ENCODE measurements around the gene DRAP1. TPM values are rescaled to one million over a fixed set of nuclear protein-coding genes. Genes with fewer than 3 reads are reported as not detected.

The DRAP1 gene
- total and polyA plus RNA-seq, 2 experiments from 2014 or later, result 257 to 288 TPM

DNA sequence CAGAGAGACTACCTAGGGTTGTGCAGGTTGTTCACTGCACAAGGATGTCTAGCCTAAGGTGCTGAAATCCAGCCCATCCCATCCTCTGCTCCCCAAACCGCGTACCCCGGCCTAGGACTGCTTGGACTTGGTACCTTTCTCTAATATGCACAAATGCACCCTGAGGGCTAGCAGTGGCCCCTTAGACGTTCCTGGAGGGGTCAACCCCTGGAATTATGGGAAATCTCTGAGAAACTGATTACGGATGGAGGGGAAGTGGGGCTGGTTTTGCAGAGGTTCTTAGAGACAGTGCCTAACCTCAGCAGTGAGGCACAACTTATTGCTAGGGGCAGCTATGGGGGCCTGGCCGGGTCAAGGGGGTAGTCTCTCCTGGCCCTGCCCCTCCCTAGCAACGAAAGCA lies 2.8 kb upstream of the DRAP1 start:
- TF ChIP-seq, protein P1, sequence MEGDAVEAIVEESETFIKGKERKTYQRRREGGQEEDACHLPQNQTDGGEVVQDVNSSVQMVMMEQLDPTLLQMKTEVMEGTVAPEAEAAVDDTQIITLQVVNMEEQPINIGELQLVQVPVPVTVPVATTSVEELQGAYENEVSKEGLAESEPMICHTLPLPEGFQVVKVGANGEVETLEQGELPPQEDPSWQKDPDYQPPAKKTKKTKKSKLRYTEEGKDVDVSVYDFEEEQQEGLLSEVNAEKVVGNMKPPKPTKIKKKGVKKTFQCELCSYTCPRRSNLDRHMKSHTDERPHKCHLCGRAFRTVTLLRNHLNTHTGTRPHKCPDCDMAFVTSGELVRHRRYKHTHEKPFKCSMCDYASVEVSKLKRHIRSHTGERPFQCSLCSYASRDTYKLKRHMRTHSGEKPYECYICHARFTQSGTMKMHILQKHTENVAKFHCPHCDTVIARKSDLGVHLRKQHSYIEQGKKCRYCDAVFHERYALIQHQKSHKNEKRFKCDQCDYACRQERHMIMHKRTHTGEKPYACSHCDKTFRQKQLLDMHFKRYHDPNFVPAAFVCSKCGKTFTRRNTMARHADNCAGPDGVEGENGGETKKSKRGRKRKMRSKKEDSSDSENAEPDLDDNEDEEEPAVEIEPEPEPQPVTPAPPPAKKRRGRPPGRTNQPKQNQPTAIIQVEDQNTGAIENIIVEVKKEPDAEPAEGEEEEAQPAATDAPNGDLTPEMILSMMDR (IDR thresholded peaks at IDR 0.05; ENCODE audit: low read depth, low read length), result no peak
- no peak for DNase-seq (ENCODE audit: low read depth in 1 of 2, low spot score in 1 of 2)
- peaks cover 3% of the 10 kb centered on the region for H3K36me3 ChIP-seq
- H3K4me3 ChIP-seq, result no peak overlapping the region
- no peaks in the 10 kb centered on the region for H3K9me3 ChIP-seq (ENCODE audit: low read depth)
- H3K27ac ChIP-seq, result no peak overlapping the region
- H3K4me1 ChIP-seq (ENCODE audit: low read depth), result peaks cover 4% of the 10 kb centered on the region
- no peaks in the 10 kb centered on the region for H3K27me3 ChIP-seq

DNA sequence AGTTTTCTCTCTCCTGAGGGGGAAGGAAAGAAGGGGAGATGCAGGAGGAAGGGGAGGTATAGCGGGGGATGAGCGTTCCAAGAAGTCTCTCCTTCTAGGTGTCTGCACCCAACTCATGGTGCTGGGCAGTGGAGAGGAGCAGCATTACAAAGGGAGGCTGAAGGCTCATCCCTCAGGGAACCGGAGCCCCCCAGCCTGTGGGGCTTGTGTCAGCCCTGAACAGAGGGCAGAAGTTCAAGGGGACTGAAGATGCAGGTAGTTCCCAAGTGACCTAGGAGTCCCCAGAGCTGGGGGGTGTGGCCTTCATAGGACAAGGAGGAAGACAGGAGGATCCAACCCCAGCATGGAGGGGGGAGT lies 2.2 kb upstream of the DRAP1 start:
- peaks cover 3% of the 10 kb centered on the region for H3K36me3 ChIP-seq
- H3K27ac ChIP-seq, result no peak overlapping the region
- H3K27me3 ChIP-seq, result no peaks in the 10 kb centered on the region
- DNase-seq (ENCODE audit: low read depth in 1 of 2, low spot score in 1 of 2), result no peak
- H3K9me3 ChIP-seq (ENCODE audit: low read depth), result no peaks in the 10 kb centered on the region
- H3K4me1 ChIP-seq (ENCODE audit: low read depth), result peaks cover 4% of the 10 kb centered on the region
- TF ChIP-seq, protein P1 (IDR thresholded peaks at IDR 0.05; ENCODE audit: low read depth, low read length), result no peak
- H3K4me3 ChIP-seq, result no peak overlapping the region

DNA sequence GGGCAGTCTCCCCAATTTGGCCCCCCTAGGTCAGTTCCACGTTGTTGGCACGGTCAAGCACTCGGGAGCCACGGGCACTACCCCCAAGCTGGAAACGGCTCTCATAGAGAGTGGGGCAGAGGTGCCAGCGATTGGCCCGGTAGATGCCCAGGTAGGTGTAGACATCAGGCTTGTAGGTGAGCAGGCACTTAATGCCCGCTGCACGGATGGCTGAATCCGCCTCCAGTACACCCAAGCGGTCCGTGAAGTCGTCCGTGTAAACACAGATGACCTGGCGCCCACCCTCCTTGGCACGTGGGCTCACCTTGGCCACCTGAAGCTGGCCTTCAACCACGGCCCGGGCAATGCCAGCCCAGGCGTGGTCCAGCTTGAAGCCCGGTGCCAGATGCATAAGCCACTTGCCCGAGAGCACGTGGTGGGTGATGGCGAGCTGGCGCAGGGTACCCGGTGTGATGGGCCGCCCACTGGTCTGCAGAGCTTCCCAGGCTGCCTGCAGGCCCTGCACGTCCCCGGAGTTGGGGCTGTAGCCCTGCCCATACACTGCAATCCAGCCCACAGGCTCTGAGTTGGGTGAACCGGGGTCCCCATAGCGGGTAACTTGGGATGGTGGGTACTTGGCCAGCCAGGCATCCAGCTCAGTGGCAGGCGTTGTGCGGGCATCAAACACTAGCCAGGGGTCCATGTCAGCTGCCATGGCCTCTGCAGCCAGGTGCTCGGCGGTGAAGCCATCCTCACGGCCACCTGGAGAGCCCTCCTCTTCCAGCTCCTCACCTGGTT lies 1.6 kb upstream of the DRAP1 start:
- TF ChIP-seq, protein P1 (IDR thresholded peaks at IDR 0.05; ENCODE audit: low read depth, low read length), result no peak
- H3K36me3 ChIP-seq, result peaks cover 3% of the 10 kb centered on the region
- no peak for DNase-seq (ENCODE audit: low read depth in 1 of 2, low spot score in 1 of 2)
- H3K4me1 ChIP-seq (ENCODE audit: low read depth), result peaks cover 4% of the 10 kb centered on the region
- no peak overlapping the region for H3K27ac ChIP-seq
- H3K27me3 ChIP-seq, result no peaks in the 10 kb centered on the region
- H3K4me3 ChIP-seq, result peak overlapping the region; percentile 73
- H3K9me3 ChIP-seq (ENCODE audit: low read depth), result no peaks in the 10 kb centered on the region

DNA sequence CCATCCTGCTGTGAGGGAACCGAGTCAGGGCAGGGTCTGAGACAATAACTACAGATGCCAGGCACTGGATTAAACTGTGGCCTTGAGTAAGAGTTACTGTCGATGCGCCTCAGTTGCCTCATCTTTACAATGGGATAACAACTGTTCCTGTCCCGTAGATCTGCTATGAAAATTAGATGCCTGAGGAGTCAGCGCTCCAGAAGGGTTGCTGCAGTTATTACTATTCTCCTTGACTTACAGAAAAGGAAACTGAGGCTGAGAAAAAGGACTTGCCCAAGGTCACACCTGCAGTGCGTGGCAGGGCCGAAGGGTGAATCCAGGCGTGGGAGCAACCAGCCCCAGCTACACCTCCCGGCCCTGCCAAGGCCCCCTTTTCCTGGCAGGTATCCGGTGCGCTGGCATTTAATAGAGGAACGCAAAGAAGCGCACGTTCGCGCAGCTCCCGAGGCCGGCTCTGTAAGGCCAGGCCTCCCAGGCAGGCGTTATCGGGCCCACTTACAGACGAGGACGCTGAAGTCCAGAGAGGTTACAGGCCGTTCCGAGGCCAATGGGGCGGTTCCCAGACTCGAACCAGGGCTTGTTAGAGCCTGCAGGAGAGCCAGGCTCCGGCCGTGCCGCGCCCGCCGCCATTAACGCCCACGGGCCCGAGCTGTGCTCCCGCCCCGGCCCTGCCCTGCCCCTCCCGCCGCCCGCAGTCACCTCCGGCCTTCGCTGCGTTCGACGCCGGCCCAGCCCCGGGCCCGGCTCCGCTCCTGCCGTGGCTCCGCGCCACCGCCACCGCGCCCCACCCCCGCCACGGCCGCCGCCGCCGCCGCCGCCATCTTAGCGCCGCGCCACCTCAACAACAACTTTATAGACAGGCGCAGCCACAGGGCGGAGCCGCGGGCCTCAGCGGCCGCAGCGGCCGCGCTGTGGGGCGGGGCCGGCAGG lies 750 bp upstream of the DRAP1 start, which contains the start of gene C11orf68:
C11orf68 (minus strand) TSS at position 852 of the 930 bp plus-strand sequence; CDS start at position 821, 31 bp downstream.
- H3K27ac ChIP-seq, result peak within 1 kb of the TSS; percentile 96
- no peaks in the 10 kb centered on the region for H3K9me3 ChIP-seq (ENCODE audit: low read depth)
- H3K4me1 ChIP-seq (ENCODE audit: low read depth), result peaks cover 4% of the 10 kb centered on the region
- DNase-seq (ENCODE audit: low read depth in 1 of 2, low spot score in 1 of 2), result peak; percentile 47 to 63
- H3K4me3 ChIP-seq, result peak within 1 kb of the TSS; percentile 73
- peaks cover 5% of the 10 kb centered on the region for H3K36me3 ChIP-seq
- TF ChIP-seq, protein P1 (IDR thresholded peaks at IDR 0.05; ENCODE audit: low read depth, low read length), result no peak
- no peaks in the 10 kb centered on the region for H3K27me3 ChIP-seq

DNA sequence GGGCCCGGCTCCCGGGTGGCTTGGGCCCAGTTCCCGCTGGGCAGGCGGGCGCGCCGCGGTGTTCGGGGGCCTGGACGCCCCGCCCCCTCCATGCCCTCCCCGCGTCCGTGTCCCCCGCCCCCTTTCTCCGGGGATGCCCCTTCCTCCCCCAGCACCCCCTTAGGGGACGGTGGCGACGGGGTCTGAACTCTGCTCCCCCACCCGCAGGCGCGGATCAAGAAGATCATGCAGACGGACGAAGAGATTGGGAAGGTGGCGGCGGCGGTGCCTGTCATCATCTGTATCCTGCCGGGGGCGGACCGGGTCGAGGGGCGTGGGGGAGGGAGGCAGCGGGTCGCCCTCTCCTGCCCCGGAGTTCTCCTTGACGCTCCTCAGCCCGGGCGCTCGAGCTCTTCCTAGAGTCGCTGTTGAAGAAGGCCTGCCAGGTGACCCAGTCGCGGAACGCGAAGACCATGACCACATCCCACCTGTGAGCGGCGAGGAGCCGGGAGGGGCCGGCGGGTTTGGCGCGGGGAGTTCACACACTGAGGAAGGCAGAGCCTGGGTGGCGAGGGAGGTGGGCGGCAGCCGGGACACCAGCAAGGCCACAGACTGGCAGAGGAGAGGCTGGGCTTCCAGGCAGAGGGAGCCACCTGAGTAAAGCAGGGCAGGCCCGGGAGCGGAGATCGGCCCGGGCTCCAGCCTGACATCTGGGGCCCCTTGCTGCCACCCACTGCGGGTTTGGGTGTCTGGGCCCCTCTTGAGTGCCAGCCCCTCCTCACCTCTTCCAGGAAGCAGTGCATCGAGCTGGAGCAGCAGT lies 546 bp downstream of the DRAP1 start:
- H3K27me3 ChIP-seq, result no peaks in the 10 kb centered on the region
- peaks cover 4% of the 10 kb centered on the region for H3K4me1 ChIP-seq (ENCODE audit: low read depth)
- DNase-seq (ENCODE audit: low read depth in 1 of 2, low spot score in 1 of 2), result peak in 1 of 2 donors; percentile 60
- H3K27ac ChIP-seq, result peak overlapping the region; percentile 49
- peak overlapping the region; percentile 67 for H3K4me3 ChIP-seq
- H3K9me3 ChIP-seq (ENCODE audit: low read depth), result no peaks in the 10 kb centered on the region
- H3K36me3 ChIP-seq, result peaks cover 6% of the 10 kb centered on the region
- TF ChIP-seq, protein P1 (IDR thresholded peaks at IDR 0.05; ENCODE audit: low read depth, low read length), result no peak

Data from cardiac muscle cell (in vitro differentiated cells and primary cell).